HepG2 (cell line): ENCODE measurements around the gene HNRNPAB. TPM values are rescaled to one million over a fixed set of nuclear protein-coding genes. Genes with fewer than 3 reads are reported as not detected.

Experiments used
- ATAC-seq: fragments of 200-7000 bp; cut with Tn5 transposase; 3 replicates; pipeline ENCODE4 v1.9.1; 2020; ENCODE audit warnings: mild to moderate bottlenecking, moderate library complexity
- BruUV-seq: library from RNA; stranded (reverse); fragments of 400-500 nt; replicated peaks from 2 replicates; lab custom pipeline; 2021; lab: Mats Ljungman, UMichigan
- CTCF ChIA-PET: fragments of 300-600 bp; formaldehyde crosslinking; extraction: SDS; loops from one replicate; lab custom pipeline; 2021; ENCODE audit warnings: low total read pairs, inconsistent platforms, low intra/inter-chr PET ratio; lab: Yijun Ruan, JAX
- POLR2A ChIA-PET: fragments of 350-600 bp; sonication (Branson Sonifier 250); formaldehyde crosslinking; loops from one replicate; lab custom pipeline; 2020; ENCODE audit warnings: antibody characterized with exemption, inconsistent platforms; lab: Yijun Ruan, JAX
- DNase-seq: peaks from one replicate; pipeline ENCODE4 v3.0.0-alpha.2; 2015; ENCODE audit warnings: low spot score
- FAIRE-seq: peaks from 3 replicates; lab custom pipeline; 2011; peaks lifted over from hg19 to GRCh38; lab: Jason Lieb, UNC
- H2AFZ ChIP-seq: one replicate; pipeline ENCODE4 v1.6.1; 2011; ENCODE audit warnings: low read length, inconsistent platforms
- H3K27ac ChIP-seq: fragments of 300-600 bp; 3 replicates; pipeline ENCODE4 v1.8.0; 2011; ENCODE audit warnings: mixed run types, mild to moderate bottlenecking, mixed read lengths, low read length, inconsistent platforms; ENCODE audit not compliant: insufficient read depth; ENCODE audit errors: extremely low read length
- H3K27me3 ChIP-seq, 2 experiments: fragments of 200-600 bp in 1 of 2; 2 replicates in 1 of 2; 3 replicates in 1 of 2; pipeline versions ENCODE4 v1.6.0 to v1.8.0; 2011; ENCODE audit warnings: low read length in 2 of 2, mild to moderate bottlenecking in 2 of 2, moderate library complexity in 2 of 2, inconsistent platforms in 1 of 2; ENCODE audit not compliant: insufficient read depth in 2 of 2, control insufficient read depth in 1 of 2
- H3K36me3 ChIP-seq, 2 experiments: fragments of 200-600 bp in 1 of 2; replicated peaks in 1 of 2; 2 replicates in 1 of 2; 3 replicates in 1 of 2; pipeline versions ENCODE4 v1.5.1 to v1.8.0; 2011; ENCODE audit warnings: low read length in 2 of 2, inconsistent platforms in 1 of 2; ENCODE audit not compliant: insufficient read depth in 2 of 2, control insufficient read depth in 1 of 2
- H3K4me1 ChIP-seq: 2 replicates; pipeline ENCODE4 v1.5.1; 2012; ENCODE audit warnings: low read length, inconsistent platforms; ENCODE audit not compliant: insufficient read depth
- H3K4me2 ChIP-seq: 2 replicates; pipeline ENCODE4 v1.6.0; 2011; ENCODE audit warnings: low read depth, low read length, inconsistent platforms
- H3K4me3 ChIP-seq, 3 experiments: fragments of 200-600 bp in 1 of 3; sonication (generic), shearing (Covaris generic) in 1 of 3; replicated peaks in 1 of 3; 2 replicates each; pipeline ENCODE4 v1.5.1; 2011 to 2016; ENCODE audit warnings: low read length in 3 of 3, inconsistent platforms in 2 of 3, low read depth in 2 of 3, mild to moderate bottlenecking in 2 of 3, control low read depth in 1 of 3, mixed read lengths in 1 of 3; ENCODE audit not compliant: insufficient read depth in 1 of 3
- H3K79me2 ChIP-seq: one replicate; pipeline ENCODE4 v1.6.1; 2011; ENCODE audit warnings: low read length, inconsistent platforms; ENCODE audit not compliant: insufficient read depth
- H3K9ac ChIP-seq: 2 replicates; pipeline ENCODE4 v1.6.0; 2011; ENCODE audit warnings: mild to moderate bottlenecking, low read depth, low read length, inconsistent platforms; ENCODE audit not compliant: insufficient read depth
- H3K9me3 ChIP-seq: 2 replicates; pipeline ENCODE4 v1.5.1; 2012; ENCODE audit warnings: mild to moderate bottlenecking, low read length
- H4K20me1 ChIP-seq: 2 replicates; pipeline ENCODE4 v1.6.0; 2011; ENCODE audit warnings: inconsistent platforms, mild to moderate bottlenecking, low read length, moderate library complexity; ENCODE audit not compliant: insufficient read depth
- ATF7 ChIP-seq, 2 experiments: fragments of 450-650 bp in 1 of 2; sonication (generic) in 1 of 2; formaldehyde crosslinking in 1 of 2; IDR thresholded peaks; 2 replicates each; pipeline versions ENCODE4 v1.4.0 to v1.6.1; 2016 to 2020; ENCODE audit warnings: antibody characterized with exemption in 1 of 2, mild to moderate bottlenecking in 1 of 2, missing genetic modification reagents in 1 of 2
- BORCS8-MEF2B ChIP-seq: sonication (generic); formaldehyde crosslinking; IDR thresholded peaks from 2 replicates; pipeline ENCODE4 v1.8.0; 2022; ENCODE audit warnings: mild to moderate bottlenecking, missing genetic modification reagents
- GATAD1 ChIP-seq: IDR thresholded peaks from 2 replicates; pipeline ENCODE4 v1.6.1; 2016; ENCODE audit warnings: missing genetic modification reagents, missing compliant biosample characterization
- HOXA7 ChIP-seq: sonication (generic); formaldehyde crosslinking; IDR thresholded peaks from 2 replicates; pipeline ENCODE4 v1.8.1; 2022; ENCODE audit warnings: mild to moderate bottlenecking, missing genetic modification reagents, moderate library complexity
- KLF12 ChIP-seq: sonication (generic); formaldehyde crosslinking; IDR thresholded peaks from 2 replicates; pipeline ENCODE4 v1.4.0; 2020; ENCODE audit warnings: missing genetic modification reagents, borderline replicate concordance
- MTA3 ChIP-seq: sonication (generic); formaldehyde crosslinking; IDR thresholded peaks from 2 replicates; pipeline ENCODE4 v1.4.0; 2020; ENCODE audit warnings: missing genetic modification reagents
- PAF1 ChIP-seq: IDR thresholded peaks from 2 replicates; pipeline ENCODE4 v1.6.1; 2016; ENCODE audit warnings: missing genetic modification reagents, missing compliant biosample characterization
- POLR2AphosphoS2 ChIP-seq: IDR thresholded peaks from 2 replicates; pipeline ENCODE4 v1.6.1; 2011; ENCODE audit warnings: low read depth, low read length, improper control_type of control experiment
- RBFOX2 ChIP-seq: fragments of 200-400 bp; formaldehyde crosslinking; IDR thresholded peaks from 2 replicates; pipeline ENCODE4 v1.6.1; 2017; ENCODE audit warnings: low read depth, mild to moderate bottlenecking, low read length
- RNF219 ChIP-seq: sonication (generic); formaldehyde crosslinking; IDR thresholded peaks from 2 replicates; pipeline ENCODE4 v1.5.0; 2020; ENCODE audit warnings: mild to moderate bottlenecking, missing genetic modification reagents
- ZNF501 ChIP-seq: sonication (generic); formaldehyde crosslinking; IDR thresholded peaks from 2 replicates; pipeline ENCODE4 v1.5.1; 2020; ENCODE audit warnings: mild to moderate bottlenecking, moderate library complexity, missing genetic modification reagents
- ZNF558 ChIP-seq: sonication (generic); formaldehyde crosslinking; IDR thresholded peaks from 2 replicates; pipeline ENCODE4 v1.9.0; 2022; ENCODE audit warnings: mild to moderate bottlenecking, missing genetic modification reagents, borderline replicate concordance
- WGBS: methylation state at CpG from one replicate; pipeline ENCODE4 v1.1.6; 2017; ENCODE audit warnings: low lambda C conversion rate; 5-methylcytosine and 5-hydroxymethylcytosine counted together
- in situ Hi-C: cut with HindIII; loops from 2 replicates; pipeline ENCODE4 v1.10.0; 2017; ENCODE audit warnings: low pct_unique_long_range_greater_than_20kb; ENCODE audit not compliant: extremely low pct_ligation_motif_present
- intact Hi-C: fragments of 100-400 bp; cut with micrococcal nuclease; formaldehyde crosslinking; loops from one replicate; pipeline ENCODE4 v1.10.0; 2022; ENCODE audit not compliant: unreplicated experiment
- polyA plus RNA-seq, 8 experiments: library from polyadenylated mRNA; depleted of rRNA in 3 of 8; stranded (reverse) in 7 of 8; unstranded in 1 of 8; fragments of >200 nt; fragmentation: Illumina TruSeq in 4 of 8; extraction: Trizol in 4 of 8; gene quantifications; 2 replicates each; pipeline versions ENCODE4 v1.2.1 to v1.2.3, GENCODE V29; 2011 to 2016; ENCODE audit warnings: low read depth in 4 of 8, missing spikeins in 1 of 8, mixed read lengths in 1 of 8; ENCODE audit not compliant: insufficient read depth in 1 of 8
- total RNA-seq, 5 experiments: library from RNA; depleted of rRNA; stranded (reverse); fragments of >200 nt; fragmentation: Illumina TruSeq; extraction: Trizol; gene quantifications; 2 replicates each; pipeline ENCODE4 v1.2.3, GENCODE V29; 2016; ENCODE audit warnings: low read depth in 1 of 5

The HNRNPAB gene
- total and polyA plus RNA-seq, 2 of the 13 experiments (the other 11 are each of a cell fraction or from before 2014, with no cell fraction given): 62.6 to 111 TPM

DNA sequence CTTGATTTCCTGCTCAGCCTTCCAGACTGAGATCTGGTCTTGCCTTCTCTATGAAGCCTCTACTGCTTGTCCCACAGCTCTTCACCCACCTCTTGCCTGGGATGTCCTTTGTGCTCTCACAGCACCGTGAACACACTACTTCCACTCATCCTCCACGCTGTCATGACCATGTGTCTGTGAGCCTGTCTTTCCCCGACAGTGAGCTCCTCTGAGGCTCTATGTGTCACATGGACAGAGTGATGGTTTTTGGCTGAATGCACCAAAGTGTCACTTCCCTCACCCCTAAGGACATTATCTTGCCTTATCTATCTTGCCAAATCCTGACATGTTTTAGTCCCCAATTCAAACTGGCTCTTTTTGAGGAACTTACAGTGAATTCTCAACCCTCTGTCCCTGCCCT is 16.9 kb downstream of the HNRNPAB start:
- 96% methylated on average over 3 of the region's 3 CpGs for WGBS
- peaks cover 5 to 19% of the 10 kb centered on the region in 2 experiments; a peak in 4 of 5 replicates for H3K36me3 ChIP-seq
- no peaks in the 10 kb centered on the region for H3K27me3 ChIP-seq
- no TSS peak for BruUV-seq
- ChIA-PET POLR2A (interaction anchor here (1.0 to 1.3 kb wide), 2 partner anchors 9 to 11 kb away, joined by 3 to 4 read pairs; partner anchors contain the start of gene PHYKPL), CTCF (no interaction called here)
- in situ Hi-C loops: no loop called here
- H3K79me2 ChIP-seq: no peaks in the 10 kb centered on the region
- intact Hi-C loops: no loop called here
- no peak overlapping the region for H3K9ac ChIP-seq
- FAIRE-seq (no peak), ATAC-seq (peak; percentile 10; the same call in 2 of the 3 replicates), DNase-seq (no peak)
- H3K4me1 ChIP-seq: no peaks in the 10 kb centered on the region
- H3K4me2 ChIP-seq: no peak overlapping the region
- TF ChIP-seq POLR2AphosphoS2: 0 out of 2 replicates have a peak, but pooled peaks have one; percentile 14
- peak; percentile 40; the same call in 1 of the 2 replicates for TF ChIP-seq RBFOX2
- no peak for TF ChIP-seq ZNF501 (CRISPR knock-in tag)
- TF ChIP-seq PAF1 (CRISPR knock-in tag): peak; percentile 51; the same call in 1 of the 2 replicates
- TF ChIP-seq GATAD1 (CRISPR knock-in tag): no peak
- TF ChIP-seq MTA3 (CRISPR knock-in tag): no peak
- TF ChIP-seq ZNF558: no peak
- TF ChIP-seq RNF219 (CRISPR knock-in tag): no peak
- TF ChIP-seq KLF12 (CRISPR knock-in tag): no peak
- no peak for TF ChIP-seq ATF7 (IDR thresholded peaks at IDR 0.05)
- TF ChIP-seq ATF7 (CRISPR knock-in tag; IDR thresholded peaks at IDR 0.05): no peak
- no peak for TF ChIP-seq BORCS8-MEF2B (CRISPR knock-in tag)
- TF ChIP-seq HOXA7: no peak
- H3K9me3 ChIP-seq: no peaks in the 10 kb centered on the region
- no peaks in the 10 kb centered on the region for H4K20me1 ChIP-seq
- no peak overlapping the region for H3K4me3 ChIP-seq
- no peak overlapping the region for H3K27ac ChIP-seq
- no peak overlapping the region for H2AFZ ChIP-seq
